Measurements from ENCODE around the gene CYRIA. TPM values are rescaled to one million over a fixed set of nuclear protein-coding genes. Genes with fewer than 3 reads are reported as not detected.

CYRIA gene
- total RNA-seq, 4 donors from 2014 or later = 4.4 to 29.6 (median 8.1) TPM

DNA sequence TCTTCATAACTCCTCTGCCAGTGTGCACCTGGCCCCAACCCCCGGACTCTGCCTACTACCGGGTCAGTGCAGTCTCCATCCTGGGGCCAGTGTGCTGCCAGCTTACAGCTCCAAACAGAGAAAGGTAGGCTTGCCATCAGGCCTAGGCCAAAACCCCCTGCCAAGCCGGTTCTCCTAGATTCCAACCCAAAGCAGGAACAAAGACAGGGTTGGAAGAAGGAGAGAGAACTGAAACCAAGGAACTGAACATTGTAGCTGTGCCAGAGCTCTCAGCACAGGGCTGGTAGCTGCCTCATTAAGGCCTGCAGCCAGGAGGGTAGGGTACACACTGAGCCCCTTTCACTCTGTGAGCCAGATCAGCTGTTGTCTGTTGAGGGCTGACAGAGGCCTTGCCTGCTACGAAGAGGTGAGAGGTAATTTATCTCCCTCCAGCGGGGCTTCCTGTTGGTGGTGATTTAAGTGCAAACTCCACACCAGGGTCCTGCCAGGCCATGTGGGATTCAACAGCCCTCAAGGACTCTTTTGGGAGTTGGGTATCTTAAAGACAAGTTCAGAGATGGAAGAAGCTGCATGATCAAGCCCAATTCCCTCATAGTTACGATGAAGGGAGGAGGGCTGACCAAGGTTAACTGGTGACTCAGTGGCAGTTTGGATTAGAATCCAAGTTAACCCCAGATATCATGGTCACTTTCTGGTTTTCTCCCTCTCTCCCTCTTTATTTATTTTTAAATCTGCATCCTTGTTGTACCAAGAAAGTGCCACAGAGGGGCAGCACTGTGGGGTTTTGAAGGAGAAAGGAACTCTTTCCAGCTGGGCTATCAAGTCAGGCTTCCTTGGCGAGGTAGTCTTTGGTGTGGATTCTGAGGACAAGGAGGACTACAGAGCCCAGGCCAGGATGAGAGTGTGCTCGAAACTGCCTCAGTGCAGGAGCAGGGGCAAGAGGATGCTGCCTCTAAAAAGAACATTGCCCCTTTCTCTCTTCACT, 48.1 kb downstream of the CYRIA start:
- TF ChIP-seq CTCF (IDR thresholded peaks at IDR 0.05) (peak; percentile 20 to 50 (median 35)), POLR2A (IDR thresholded peaks at IDR 0.05) (no peak)
- Histone ChIP-seq H3K9me3 (no peaks in the 10 kb centered on the region), H3K27me3 (no peaks in the 10 kb centered on the region), H3K4me3 (no peak overlapping the region), H3K27ac (peak overlapping the region in 1 of 2 donors; percentile 37), H3K4me1 (no peaks in the 10 kb centered on the region), H3K36me3 (no peaks in the 10 kb centered on the region)
- DNase-seq = peak; percentile 34 to 36
- intact Hi-C loops (cut with DNase I; ENCODE audit: low total_unique reads) = loop anchor here (5.0 kb wide), 1 partner anchor 140 kb away; no protein-coding TSS in a partner anchor
